HepG2 (cell line): ENCODE results near the gene HCFC2. TPM values are rescaled to one million over a fixed set of nuclear protein-coding genes. Genes with fewer than 3 reads are reported as not detected.

Experiments used
- FOXC1 ChIP-seq: sonication (generic); formaldehyde crosslinking; IDR thresholded peaks from 2 replicates; pipeline ENCODE4 v1.8.0; 2022; ENCODE audit warnings: mild to moderate bottlenecking, missing genetic modification reagents, borderline replicate concordance
- GMEB1 ChIP-seq: sonication (generic); formaldehyde crosslinking; IDR thresholded peaks from 2 replicates; pipeline ENCODE4 v1.5.1; 2020; ENCODE audit warnings: missing genetic modification reagents, mild to moderate bottlenecking, borderline replicate concordance
- KAT7 ChIP-seq: IDR thresholded peaks from 2 replicates; pipeline ENCODE4 v1.6.1; 2018; ENCODE audit warnings: borderline replicate concordance, missing compliant biosample characterization
- MAX ChIP-seq: IDR thresholded peaks from 2 replicates; pipeline ENCODE4 v1.6.1; 2012; ENCODE audit warnings: inconsistent platforms
- MEIS1 ChIP-seq: sonication (generic); formaldehyde crosslinking; IDR thresholded peaks from 2 replicates; pipeline ENCODE4 v1.9.0; 2021; ENCODE audit warnings: mild to moderate bottlenecking, missing genetic modification reagents, moderate library complexity, borderline replicate concordance
- MXD4 ChIP-seq: IDR thresholded peaks from 2 replicates; pipeline ENCODE4 v1.6.1; 2016; ENCODE audit warnings: mild to moderate bottlenecking, missing biosample characterization, missing genetic modification reagents
- NFAT5 ChIP-seq: sonication (generic); formaldehyde crosslinking; IDR thresholded peaks from 2 replicates; pipeline ENCODE4 v1.4.0; 2020; ENCODE audit warnings: missing genetic modification reagents
- NR1H2 ChIP-seq: sonication (generic); formaldehyde crosslinking; IDR thresholded peaks from 2 replicates; pipeline ENCODE4 v1.8.1; 2022; ENCODE audit warnings: low read depth, missing genetic modification reagents, borderline replicate concordance
- POGK ChIP-seq: sonication (generic); formaldehyde crosslinking; conservative IDR thresholded peaks from 2 replicates; pipeline ENCODE4 v1.8.0; 2022; ENCODE audit warnings: mild to moderate bottlenecking, moderate library complexity, missing genetic modification reagents
- PTBP1 ChIP-seq: fragments of 200-400 bp; formaldehyde crosslinking; IDR thresholded peaks from 2 replicates; pipeline ENCODE4 v1.6.1; 2018; ENCODE audit warnings: low read length, low read depth; ENCODE audit not compliant: poor library complexity, severe bottlenecking
- TP53 ChIP-seq: sonication (generic); formaldehyde crosslinking; conservative IDR thresholded peaks from 2 replicates; pipeline ENCODE4 v1.4.0; 2020; ENCODE audit warnings: missing genetic modification reagents
- ZBTB3 ChIP-seq: sonication (generic); formaldehyde crosslinking; IDR thresholded peaks from 2 replicates; pipeline ENCODE4 v1.4.0; 2020; ENCODE audit warnings: low read depth, mild to moderate bottlenecking, moderate library complexity, missing genetic modification reagents, borderline replicate concordance
- ZBTB7A ChIP-seq: sonication (generic); formaldehyde crosslinking; IDR thresholded peaks from 2 replicates; pipeline ENCODE4 v1.8.0; 2022; ENCODE audit warnings: mild to moderate bottlenecking, missing genetic modification reagents
- ZNF232 ChIP-seq: sonication (generic); formaldehyde crosslinking; IDR thresholded peaks from 2 replicates; pipeline ENCODE4 v1.4.0; 2020; ENCODE audit warnings: missing genetic modification reagents, borderline replicate concordance
- ZNF30 ChIP-seq: sonication (generic); formaldehyde crosslinking; IDR thresholded peaks from 2 replicates; pipeline ENCODE4 v1.5.0; 2020; ENCODE audit warnings: mild to moderate bottlenecking, missing genetic modification reagents
- ZNF331 ChIP-seq: sonication (generic); formaldehyde crosslinking; IDR thresholded peaks from 2 replicates; pipeline ENCODE4 v1.4.0; 2020; ENCODE audit warnings: missing genetic modification reagents
- ZNF383 ChIP-seq: sonication (generic); formaldehyde crosslinking; IDR thresholded peaks from 2 replicates; pipeline ENCODE4 v1.4.0; 2020; ENCODE audit warnings: missing genetic modification reagents, mild to moderate bottlenecking, borderline replicate concordance
- ZNF629 ChIP-seq: sonication (generic); formaldehyde crosslinking; conservative IDR thresholded peaks from 2 replicates; pipeline ENCODE4 v1.5.0; 2020; ENCODE audit warnings: missing genetic modification reagents
- ZNF777 ChIP-seq: sonication (generic); formaldehyde crosslinking; IDR thresholded peaks from 2 replicates; pipeline ENCODE4 v1.4.0; 2020; ENCODE audit warnings: missing genetic modification reagents
- ZNF839 ChIP-seq: sonication (generic); formaldehyde crosslinking; IDR thresholded peaks from 2 replicates; pipeline ENCODE4 v1.4.0; 2020; ENCODE audit warnings: missing genetic modification reagents, mild to moderate bottlenecking, borderline replicate concordance
- polyA plus RNA-seq, 8 experiments: library from polyadenylated mRNA; depleted of rRNA in 3 of 8; stranded (reverse) in 7 of 8; unstranded in 1 of 8; fragments of >200 nt; fragmentation: Illumina TruSeq in 4 of 8; extraction: Trizol in 4 of 8; gene quantifications; 2 replicates each; pipeline versions ENCODE4 v1.2.1 to v1.2.3, GENCODE V29; 2011 to 2016; ENCODE audit warnings: low read depth in 4 of 8, missing spikeins in 1 of 8, mixed read lengths in 1 of 8; ENCODE audit not compliant: insufficient read depth in 1 of 8
- total RNA-seq, 5 experiments: library from RNA; depleted of rRNA; stranded (reverse); fragments of >200 nt; fragmentation: Illumina TruSeq; extraction: Trizol; gene quantifications; 2 replicates each; pipeline ENCODE4 v1.2.3, GENCODE V29; 2016; ENCODE audit warnings: low read depth in 1 of 5

HCFC2 gene
- total and polyA plus RNA-seq, 2 of the 13 experiments (the other 11 are each of a cell fraction or from before 2014, with no cell fraction given), result 3.7 to 4.9 TPM

- TF ChIP-seq NFAT5 (CRISPR knock-in tag) (no peak; the same call in 1 of the 2 replicates), TP53 (CRISPR knock-in tag) (no peak), MXD4 (no peak), ZNF232 (CRISPR knock-in tag) (no peak), ZNF383 (no peak), ZBTB7A (CRISPR knock-in tag) (no peak), ZNF629 (CRISPR knock-in tag) (no peak), GMEB1 (CRISPR knock-in tag) (peak; percentile 44; the same call in 1 of the 2 replicates), ZBTB3 (no peak), MAX (peak; percentile 97), FOXC1 (CRISPR knock-in tag) (peak; percentile 90; the same call in 1 of the 2 replicates), ZNF30 (CRISPR knock-in tag) (no peak; the same call in 1 of the 2 replicates), PTBP1 (no peak), POGK (CRISPR knock-in tag) (no peak; the same call in 1 of the 2 replicates), ZNF777 (CRISPR knock-in tag) (no peak), ZNF839 (CRISPR knock-in tag) (no peak), KAT7 (CRISPR knock-in tag) (peak; percentile 58; the same call in 1 of the 2 replicates), NR1H2 (CRISPR knock-in tag) (no peak), MEIS1 (CRISPR knock-in tag) (no peak), ZNF331 (CRISPR knock-in tag) (no peak)
Observed at GRCh38 chr12:104137902-104138796, 73.8 kb downstream of the HCFC2 start, which contains the start of gene NFYB (continued).
